Stimulated activated memory B cell treated with anti-CD40 and anti-IgM and Interleukin-4, amounts not matched to agents 10 μg/mL and 1 μg/mL and 100 μg/mL, for 72 hours (primary cell): ENCODE data around the gene NDUFAF5.

Experiments used
- ATAC-seq: fragments of 150-1000 bp; cut with Tn5 transposase; 2 replicates; pipeline ENCODE4 v1.10.0; 2021
- H3K27ac Mint-ChIP-seq: one replicate; pipeline ENCODE4 v1.8.0; 2022; ENCODE audit warnings: mild to moderate bottlenecking, mixed read lengths
- H3K27me3 Mint-ChIP-seq: one replicate; pipeline ENCODE4 v1.8.0; 2022; ENCODE audit warnings: mixed read lengths
- H3K36me3 Mint-ChIP-seq: one replicate; pipeline ENCODE4 v1.8.0; 2022; ENCODE audit warnings: mixed read lengths
- H3K4me1 Mint-ChIP-seq: one replicate; pipeline ENCODE4 v1.8.0; 2022; ENCODE audit warnings: mixed read lengths
- H3K4me3 Mint-ChIP-seq: one replicate; pipeline ENCODE4 v1.8.0; 2022; ENCODE audit warnings: mild to moderate bottlenecking, moderate library complexity, mixed read lengths
- H3K9me3 Mint-ChIP-seq: one replicate; pipeline ENCODE4 v1.8.0; 2022; ENCODE audit warnings: mixed read lengths

Gene NDUFAF5

DNA sequence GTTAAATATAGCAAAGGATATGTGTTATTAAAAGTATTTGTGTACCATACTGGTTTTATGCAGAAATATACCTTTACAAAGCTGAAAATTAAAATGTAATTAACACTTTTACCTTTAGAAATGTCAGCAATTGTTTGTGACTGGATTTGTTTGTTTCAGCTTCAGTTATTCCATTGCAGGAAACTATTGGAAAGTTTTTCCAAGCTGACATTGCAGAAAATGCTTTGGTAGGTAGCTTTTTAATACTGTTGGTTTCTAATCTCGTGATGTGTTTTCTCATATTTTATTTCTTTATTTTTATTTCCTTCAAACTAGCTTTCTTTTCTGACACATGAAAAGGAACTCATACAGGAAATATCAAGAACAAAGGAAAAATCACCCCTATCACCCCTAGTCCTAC is 8.2 kb downstream of the NDUFAF5 start:
- peaks cover 5% of the 10 kb centered on the region for H3K4me1 Mint-ChIP-seq
- H3K9me3 Mint-ChIP-seq: no peaks in the 10 kb centered on the region
- no peak overlapping the region for H3K27ac Mint-ChIP-seq
- ATAC-seq: no peak
- no peak overlapping the region for H3K4me3 Mint-ChIP-seq
- peaks cover 47% of the 10 kb centered on the region for H3K36me3 Mint-ChIP-seq
- H3K27me3 Mint-ChIP-seq: no peaks in the 10 kb centered on the region

DNA sequence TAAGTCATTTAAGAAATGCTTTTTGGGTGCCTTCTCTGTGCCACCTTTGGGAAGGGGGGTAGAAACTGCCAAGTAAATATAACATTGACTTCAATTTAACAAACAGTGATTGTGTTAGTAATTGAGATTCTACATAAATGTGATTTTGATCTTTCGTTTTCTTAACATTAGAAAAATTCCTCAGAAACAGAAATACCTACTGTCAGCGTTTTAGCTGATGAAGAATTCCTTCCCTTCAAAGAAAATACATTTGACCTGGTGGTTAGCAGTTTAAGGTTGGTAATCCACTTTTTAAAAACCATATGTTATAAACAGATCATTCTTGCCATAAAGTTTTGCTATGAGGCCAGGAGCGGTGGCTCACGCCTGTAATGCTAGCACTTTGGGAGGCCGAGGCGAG is 9.8 kb downstream of the NDUFAF5 start:
- Mint-ChIP-seq H3K9me3 (no peaks in the 10 kb centered on the region), H3K4me3 (no peak overlapping the region), H3K4me1 (peaks cover 5% of the 10 kb centered on the region), H3K27me3 (no peaks in the 10 kb centered on the region), H3K27ac (no peak overlapping the region), H3K36me3 (peaks cover 56% of the 10 kb centered on the region)
- no peak for ATAC-seq

GRCh38 chr20:13799040-13799439 is 14.2 kb downstream of the NDUFAF5 start:
- H3K4me1 Mint-ChIP-seq: no peaks in the 10 kb centered on the region
- H3K4me3 Mint-ChIP-seq: no peak overlapping the region
- H3K36me3 Mint-ChIP-seq: peaks cover 58% of the 10 kb centered on the region
- H3K27me3 Mint-ChIP-seq: no peaks in the 10 kb centered on the region
- H3K27ac Mint-ChIP-seq: no peak overlapping the region
- no peaks in the 10 kb centered on the region for H3K9me3 Mint-ChIP-seq
- ATAC-seq: no peak

- no peak overlapping the region for H3K27ac Mint-ChIP-seq
- no peaks in the 10 kb centered on the region for H3K9me3 Mint-ChIP-seq
- H3K4me1 Mint-ChIP-seq: no peaks in the 10 kb centered on the region
- peaks cover 55% of the 10 kb centered on the region for H3K36me3 Mint-ChIP-seq
- H3K27me3 Mint-ChIP-seq: no peaks in the 10 kb centered on the region
- ATAC-seq: no peak
- H3K4me3 Mint-ChIP-seq: no peak overlapping the region
Observed at GRCh38 chr20:13799974-13800373, 15.1 kb downstream of the NDUFAF5 start.

DNA sequence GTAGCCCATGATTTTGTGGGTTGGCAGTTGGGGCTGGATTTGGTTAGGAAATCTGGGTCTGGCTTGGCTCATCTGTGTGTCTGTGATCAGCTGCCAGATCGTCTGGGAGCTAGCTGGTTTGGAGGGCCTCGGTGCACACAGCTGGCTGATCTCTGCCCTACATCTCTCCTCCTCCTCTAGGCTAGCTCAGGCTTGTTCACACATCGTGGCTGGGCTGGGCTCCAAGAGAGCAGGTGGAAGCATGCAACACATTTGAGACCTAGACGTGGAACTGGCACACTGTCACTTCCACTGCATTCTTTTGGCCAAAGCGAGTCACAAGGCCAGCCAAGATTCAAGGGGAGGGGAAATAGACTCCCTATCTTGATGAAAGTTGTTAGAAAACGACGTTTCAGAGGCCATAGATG is 15.9 kb downstream of the NDUFAF5 start:
- no peak overlapping the region for H3K4me3 Mint-ChIP-seq
- peaks cover 54% of the 10 kb centered on the region for H3K36me3 Mint-ChIP-seq
- no peak overlapping the region for H3K27ac Mint-ChIP-seq
- no peak for ATAC-seq
- H3K27me3 Mint-ChIP-seq: no peaks in the 10 kb centered on the region
- no peaks in the 10 kb centered on the region for H3K9me3 Mint-ChIP-seq
- no peaks in the 10 kb centered on the region for H3K4me1 Mint-ChIP-seq

GRCh38 chr20:13809373-13809772 is 24.5 kb downstream of the NDUFAF5 start:
- H3K9me3 Mint-ChIP-seq: no peaks in the 10 kb centered on the region
- H3K4me1 Mint-ChIP-seq: no peaks in the 10 kb centered on the region
- H3K27ac Mint-ChIP-seq: no peak overlapping the region
- no peaks in the 10 kb centered on the region for H3K27me3 Mint-ChIP-seq
- peaks cover 12% of the 10 kb centered on the region for H3K36me3 Mint-ChIP-seq
- H3K4me3 Mint-ChIP-seq: no peak overlapping the region
- no peak for ATAC-seq

DNA sequence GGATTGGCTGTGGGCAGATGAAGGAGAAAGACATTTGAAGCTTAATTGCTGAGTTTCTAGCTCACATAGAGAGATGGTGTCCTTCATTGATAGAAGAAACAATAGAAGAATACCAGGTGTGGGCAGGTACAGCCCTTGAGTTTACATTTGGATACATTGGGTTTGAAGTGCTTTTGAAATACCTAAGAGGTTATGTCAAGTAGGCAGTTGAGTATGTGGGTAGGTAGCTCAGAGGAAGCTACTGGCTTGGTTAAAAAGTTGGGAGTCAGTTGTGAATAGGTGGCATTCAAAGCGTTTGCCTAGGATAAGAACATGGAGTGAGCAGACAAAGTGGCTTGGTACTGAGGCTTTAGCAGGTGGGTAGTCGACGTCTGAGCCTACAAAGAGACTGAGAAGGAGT is 25.0 kb downstream of the NDUFAF5 start:
- H3K4me3 Mint-ChIP-seq: no peak overlapping the region
- H3K9me3 Mint-ChIP-seq: no peaks in the 10 kb centered on the region
- no peaks in the 10 kb centered on the region for H3K27me3 Mint-ChIP-seq
- H3K4me1 Mint-ChIP-seq: no peaks in the 10 kb centered on the region
- H3K27ac Mint-ChIP-seq: no peak overlapping the region
- ATAC-seq: no peak
- peaks cover 8% of the 10 kb centered on the region for H3K36me3 Mint-ChIP-seq

- H3K27ac Mint-ChIP-seq: no peak overlapping the region
- no peak overlapping the region for H3K4me3 Mint-ChIP-seq
- H3K4me1 Mint-ChIP-seq: no peaks in the 10 kb centered on the region
- no peaks in the 10 kb centered on the region for H3K27me3 Mint-ChIP-seq
- ATAC-seq: no peak
- H3K36me3 Mint-ChIP-seq: peaks cover 8% of the 10 kb centered on the region
- H3K9me3 Mint-ChIP-seq: no peaks in the 10 kb centered on the region
Observed at GRCh38 chr20:13810446-13810845, 25.6 kb downstream of the NDUFAF5 start.

DNA sequence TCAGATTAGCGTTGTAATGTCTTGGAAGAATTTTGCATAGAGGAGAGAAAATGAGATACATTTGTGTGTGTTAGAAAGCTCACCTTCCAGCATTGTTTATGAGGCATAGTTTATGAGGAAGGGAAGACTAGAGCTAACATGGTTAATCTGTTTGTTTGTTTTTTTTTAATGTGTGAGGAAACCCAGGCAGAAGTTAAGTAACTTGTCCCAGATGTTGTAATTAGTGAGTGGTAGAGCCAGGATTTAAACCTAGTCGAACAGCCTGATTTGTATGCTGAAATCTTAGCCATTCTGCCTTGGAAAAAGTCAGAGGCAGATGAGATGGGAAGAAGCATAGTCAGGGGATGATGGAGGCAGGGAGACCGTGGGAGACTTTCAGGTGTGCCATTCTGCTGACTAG is 29.1 kb downstream of the NDUFAF5 start:
- Mint-ChIP-seq H3K4me3 (no peak overlapping the region), H3K4me1 (no peaks in the 10 kb centered on the region), H3K27ac (peak overlapping the region; percentile 3), H3K27me3 (no peaks in the 10 kb centered on the region), H3K36me3 (peaks cover 33% of the 10 kb centered on the region), H3K9me3 (no peaks in the 10 kb centered on the region)
- no peak for ATAC-seq

- H3K27ac Mint-ChIP-seq: no peak overlapping the region
- peaks cover 33% of the 10 kb centered on the region for H3K36me3 Mint-ChIP-seq
- no peaks in the 10 kb centered on the region for H3K4me1 Mint-ChIP-seq
- H3K9me3 Mint-ChIP-seq: no peaks in the 10 kb centered on the region
- ATAC-seq: no peak
- no peak overlapping the region for H3K4me3 Mint-ChIP-seq
- H3K27me3 Mint-ChIP-seq: no peaks in the 10 kb centered on the region
Observed at GRCh38 chr20:13814672-13815071, 29.8 kb downstream of the NDUFAF5 start.

GRCh38 chr20:13816757-13817156 is 31.9 kb downstream of the NDUFAF5 start:
- Mint-ChIP-seq H3K4me1 (no peaks in the 10 kb centered on the region), H3K4me3 (no peak overlapping the region), H3K36me3 (peaks cover 33% of the 10 kb centered on the region), H3K27me3 (no peaks in the 10 kb centered on the region), H3K27ac (peak overlapping the region; percentile 57), H3K9me3 (no peaks in the 10 kb centered on the region)
- ATAC-seq: no peak

GRCh38 chr20:13817342-13817741 is 32.5 kb downstream of the NDUFAF5 start:
- ATAC-seq: no peak
- Mint-ChIP-seq H3K4me1 (no peaks in the 10 kb centered on the region), H3K4me3 (no peak overlapping the region), H3K27ac (peak overlapping the region; percentile 57), H3K27me3 (no peaks in the 10 kb centered on the region), H3K36me3 (peaks cover 33% of the 10 kb centered on the region), H3K9me3 (no peaks in the 10 kb centered on the region)

GRCh38 chr20:13819885-13820645 is 35.2 kb downstream of the NDUFAF5 start:
- Mint-ChIP-seq H3K4me1 (no peaks in the 10 kb centered on the region), H3K27ac (no peak overlapping the region), H3K27me3 (no peaks in the 10 kb centered on the region), H3K36me3 (peaks cover 25% of the 10 kb centered on the region), H3K9me3 (no peaks in the 10 kb centered on the region), H3K4me3 (no peak overlapping the region)
- ATAC-seq: peak; percentile 67

DNA sequence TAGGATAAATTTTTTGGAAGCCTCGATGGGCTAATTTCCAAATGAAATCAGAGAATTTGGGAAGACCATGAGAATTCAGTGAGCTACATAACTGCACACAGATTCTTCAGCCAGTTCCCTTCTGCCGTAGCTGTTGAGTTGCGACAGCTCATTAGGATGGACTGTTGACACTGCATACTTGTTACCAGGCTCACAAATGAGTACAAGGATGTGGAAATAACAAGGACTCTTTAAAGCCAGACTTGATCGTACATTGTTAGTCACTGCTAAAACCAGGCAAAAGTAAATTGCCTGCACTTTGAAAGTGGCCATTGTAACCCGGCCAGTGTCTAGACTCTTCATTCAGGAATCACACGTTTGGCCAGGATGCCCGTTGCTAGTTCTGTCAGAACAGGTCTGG is 37.0 kb downstream of the NDUFAF5 start:
- ATAC-seq: no peak
- Mint-ChIP-seq H3K36me3 (peaks cover 16% of the 10 kb centered on the region), H3K4me1 (no peaks in the 10 kb centered on the region), H3K4me3 (no peak overlapping the region), H3K9me3 (no peaks in the 10 kb centered on the region), H3K27me3 (peaks cover 3% of the 10 kb centered on the region), H3K27ac (no peak overlapping the region)

DNA sequence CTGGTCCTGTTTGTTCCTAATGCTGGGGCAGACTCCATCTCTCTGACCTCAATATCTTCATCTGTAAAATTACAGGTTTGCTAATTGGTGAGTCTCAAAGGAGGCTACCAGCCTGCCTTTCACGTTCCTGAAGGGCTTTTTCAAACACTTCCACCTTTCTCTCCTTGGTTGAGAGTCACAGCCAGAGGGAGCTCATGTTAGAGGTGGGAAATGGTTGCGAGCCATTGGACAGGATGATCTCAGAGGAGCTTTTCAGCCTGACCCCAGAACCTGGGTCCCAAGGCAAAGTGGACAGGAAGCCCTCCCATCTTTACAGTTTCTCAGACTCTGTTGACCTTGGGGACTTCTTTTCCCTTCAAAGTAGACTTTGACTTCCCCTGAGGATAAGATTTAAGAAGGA is 37.6 kb downstream of the NDUFAF5 start:
- H3K27me3 Mint-ChIP-seq: peaks cover 9% of the 10 kb centered on the region
- H3K4me1 Mint-ChIP-seq: no peaks in the 10 kb centered on the region
- peaks cover 14% of the 10 kb centered on the region for H3K36me3 Mint-ChIP-seq
- no peak overlapping the region for H3K4me3 Mint-ChIP-seq
- H3K9me3 Mint-ChIP-seq: no peaks in the 10 kb centered on the region
- ATAC-seq: no peak
- no peak overlapping the region for H3K27ac Mint-ChIP-seq

GRCh38 chr20:13824459-13824858 is 39.6 kb downstream of the NDUFAF5 start:
- Mint-ChIP-seq H3K4me1 (no peaks in the 10 kb centered on the region), H3K4me3 (no peak overlapping the region), H3K27ac (no peak overlapping the region), H3K27me3 (peaks cover 16% of the 10 kb centered on the region), H3K9me3 (no peaks in the 10 kb centered on the region), H3K36me3 (no peaks in the 10 kb centered on the region)
- no peak for ATAC-seq
